Neural crest cell (in vitro differentiated cells): ENCODE measurements around the gene SLC26A9. TPM values are rescaled to one million over a fixed set of nuclear protein-coding genes. Genes with fewer than 3 reads are reported as not detected.

ENCODE experiments used
- DNase-seq: peaks from one replicate; pipeline ENCODE4 v3.0.0; 2021; ENCODE audit warnings: low read depth, mixed read lengths, low spot score
- H3K27ac Mint-ChIP-seq: one replicate; pipeline ENCODE4 v1.8.0; 2021; ENCODE audit warnings: mild to moderate bottlenecking, mixed read lengths; ENCODE audit not compliant: unreplicated experiment
- H3K27me3 Mint-ChIP-seq: 2 replicates; pipeline ENCODE4 v1.8.0; 2021; ENCODE audit warnings: low read depth, mild to moderate bottlenecking, mixed read lengths
- H3K36me3 Mint-ChIP-seq: 2 replicates; pipeline ENCODE4 v1.8.0; 2021; ENCODE audit warnings: low read depth, mild to moderate bottlenecking, mixed read lengths
- H3K4me1 Mint-ChIP-seq: 2 replicates; pipeline ENCODE4 v1.8.0; 2021; ENCODE audit warnings: mixed read lengths
- H3K4me3 Mint-ChIP-seq: one replicate; pipeline ENCODE4 v1.8.0; 2021; ENCODE audit warnings: mild to moderate bottlenecking, mixed read lengths
- H3K9me3 Mint-ChIP-seq: 2 replicates; pipeline ENCODE4 v1.8.0; 2021; ENCODE audit warnings: mixed read lengths
- total RNA-seq: library from RNA; stranded (reverse); gene quantifications from 2 replicates; pipeline ENCODE4 v1.2.1, GENCODE V29; 2021
- TF ChIP-seq, protein P1 (sequence below): fragments of 200-600 bp; sonication (generic); conservative IDR thresholded peaks from 2 replicates; pipeline ENCODE4 v1.5.0; 2021; ENCODE audit warnings: antibody characterized with exemption, mild to moderate bottlenecking

SLC26A9 gene
- total RNA-seq, 1 donor from 2014 or later = 0.16 TPM

- H3K9me3 Mint-ChIP-seq = no peaks in the 10 kb centered on the region
- H3K27me3 Mint-ChIP-seq = no peaks in the 10 kb centered on the region
- no peak for DNase-seq
- H3K27ac Mint-ChIP-seq = no peak overlapping the region
- H3K36me3 Mint-ChIP-seq = no peaks in the 10 kb centered on the region
- TF ChIP-seq, protein P1, sequence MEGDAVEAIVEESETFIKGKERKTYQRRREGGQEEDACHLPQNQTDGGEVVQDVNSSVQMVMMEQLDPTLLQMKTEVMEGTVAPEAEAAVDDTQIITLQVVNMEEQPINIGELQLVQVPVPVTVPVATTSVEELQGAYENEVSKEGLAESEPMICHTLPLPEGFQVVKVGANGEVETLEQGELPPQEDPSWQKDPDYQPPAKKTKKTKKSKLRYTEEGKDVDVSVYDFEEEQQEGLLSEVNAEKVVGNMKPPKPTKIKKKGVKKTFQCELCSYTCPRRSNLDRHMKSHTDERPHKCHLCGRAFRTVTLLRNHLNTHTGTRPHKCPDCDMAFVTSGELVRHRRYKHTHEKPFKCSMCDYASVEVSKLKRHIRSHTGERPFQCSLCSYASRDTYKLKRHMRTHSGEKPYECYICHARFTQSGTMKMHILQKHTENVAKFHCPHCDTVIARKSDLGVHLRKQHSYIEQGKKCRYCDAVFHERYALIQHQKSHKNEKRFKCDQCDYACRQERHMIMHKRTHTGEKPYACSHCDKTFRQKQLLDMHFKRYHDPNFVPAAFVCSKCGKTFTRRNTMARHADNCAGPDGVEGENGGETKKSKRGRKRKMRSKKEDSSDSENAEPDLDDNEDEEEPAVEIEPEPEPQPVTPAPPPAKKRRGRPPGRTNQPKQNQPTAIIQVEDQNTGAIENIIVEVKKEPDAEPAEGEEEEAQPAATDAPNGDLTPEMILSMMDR = no peak
- no peak overlapping the region for H3K4me3 Mint-ChIP-seq
- H3K4me1 Mint-ChIP-seq = peaks cover 29% of the 10 kb centered on the region
Measured at GRCh38 chr1:205961991-205962820, 18.9 kb upstream of the SLC26A9 start.

DNA sequence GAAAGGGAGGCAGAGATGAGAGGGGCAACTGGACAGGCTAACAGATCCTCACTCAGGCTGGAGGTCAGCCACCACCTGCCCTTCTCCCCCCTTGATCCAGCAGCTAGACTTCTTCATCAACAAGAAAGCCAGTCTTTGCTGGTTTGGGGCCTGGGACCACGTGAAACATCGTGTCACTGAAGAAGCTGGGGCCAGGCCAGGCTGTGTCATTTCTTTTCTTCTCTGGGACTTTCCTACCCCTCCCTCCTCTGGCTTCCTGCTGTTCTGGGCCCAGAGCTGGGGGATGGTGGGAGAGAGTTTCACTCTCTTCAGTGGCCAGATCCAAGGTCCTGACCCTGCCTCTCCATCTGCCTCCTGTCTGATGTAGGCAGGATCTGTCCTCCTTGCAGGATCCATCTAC is 18.1 kb upstream of the SLC26A9 start:
- Mint-ChIP-seq H3K36me3 (no peaks in the 10 kb centered on the region), H3K9me3 (no peaks in the 10 kb centered on the region), H3K4me1 (peaks cover 29% of the 10 kb centered on the region), H3K4me3 (no peak overlapping the region), H3K27me3 (peaks cover 2% of the 10 kb centered on the region), H3K27ac (peak overlapping the region; percentile 62)
- TF ChIP-seq, protein P1 = no peak
- no peak for DNase-seq

- H3K27me3 Mint-ChIP-seq = peaks cover 10% of the 10 kb centered on the region
Measured at GRCh38 chr1:205959789-205960188, 16.5 kb upstream of the SLC26A9 start.

DNA sequence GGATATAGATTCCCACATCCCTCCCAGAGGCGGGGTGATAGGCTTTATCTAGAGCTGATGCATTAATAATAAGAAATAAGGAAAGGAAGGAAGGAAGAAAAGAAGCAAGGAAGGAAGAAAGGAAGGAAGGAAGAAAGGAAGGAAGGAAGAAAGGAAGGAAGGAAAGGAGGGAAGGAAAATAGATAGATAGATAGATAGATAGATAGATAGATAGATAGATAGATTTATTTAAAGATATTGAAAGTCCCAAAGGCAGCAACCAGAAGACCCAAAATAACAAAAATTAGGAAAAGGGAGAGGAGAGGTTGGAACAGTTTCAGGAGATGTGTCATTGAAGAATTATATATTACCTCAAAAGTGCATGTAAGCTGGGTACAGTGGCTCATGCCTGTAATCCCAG is 12.2 kb upstream of the SLC26A9 start:
- H3K36me3 Mint-ChIP-seq = no peaks in the 10 kb centered on the region
- peaks cover 10% of the 10 kb centered on the region for H3K27me3 Mint-ChIP-seq
- TF ChIP-seq, protein P1 = no peak
- H3K4me3 Mint-ChIP-seq = no peak overlapping the region
- H3K9me3 Mint-ChIP-seq = no peaks in the 10 kb centered on the region
- H3K27ac Mint-ChIP-seq = no peak overlapping the region
- no peak for DNase-seq
- H3K4me1 Mint-ChIP-seq = peaks cover 4% of the 10 kb centered on the region

More at GRCh38 chr1:205959789-205960188, 16.5 kb upstream of the SLC26A9 start:
- TF ChIP-seq, protein P1 = no peak
- H3K36me3 Mint-ChIP-seq = no peaks in the 10 kb centered on the region
- H3K27ac Mint-ChIP-seq = no peak overlapping the region
- no peak overlapping the region for H3K4me3 Mint-ChIP-seq
- H3K4me1 Mint-ChIP-seq = peaks cover 21% of the 10 kb centered on the region
- DNase-seq = no peak
- H3K9me3 Mint-ChIP-seq = no peaks in the 10 kb centered on the region

DNA sequence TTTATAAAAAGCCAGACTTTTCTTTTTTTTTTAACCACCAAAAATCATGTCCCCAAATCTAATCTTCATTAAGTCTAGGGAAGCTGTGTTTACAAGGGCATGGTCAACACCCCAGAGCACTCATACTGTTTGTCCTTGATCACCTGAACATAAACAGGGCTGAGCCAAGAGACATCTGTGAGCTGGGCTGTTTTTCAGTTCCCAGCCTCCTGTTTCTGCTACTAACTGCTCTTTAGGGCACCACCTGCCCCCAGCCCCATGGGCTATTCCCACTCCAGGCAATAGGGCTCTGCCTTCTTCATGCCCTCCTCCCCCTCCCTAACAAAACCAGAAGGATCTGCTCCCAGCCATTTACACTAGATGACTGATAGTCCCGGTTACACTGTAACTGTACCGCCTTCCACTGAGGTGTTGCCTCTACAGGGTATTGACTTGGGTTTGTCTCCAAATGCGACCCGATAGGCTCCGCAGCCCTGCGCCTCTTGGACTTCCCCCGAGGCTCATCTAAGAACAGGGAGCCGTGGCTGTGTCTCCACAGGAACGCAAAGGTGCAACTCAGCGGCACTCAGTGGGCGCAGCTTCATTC is 11.7 kb upstream of the SLC26A9 start:
- Mint-ChIP-seq H3K27me3 (peaks cover 10% of the 10 kb centered on the region), H3K4me1 (peaks cover 4% of the 10 kb centered on the region), H3K27ac (no peak overlapping the region), H3K36me3 (no peaks in the 10 kb centered on the region), H3K4me3 (no peak overlapping the region), H3K9me3 (no peaks in the 10 kb centered on the region)
- TF ChIP-seq, protein P1 = no peak
- DNase-seq = no peak
